DMS53 (cell line): Measurements from ENCODE around the gene PACSIN3.

Experiments
- DNase-seq: peaks from one replicate; lab custom pipeline; 2025; lab: John Stamatoyannopoulos, UW

PACSIN3 gene

DNA sequence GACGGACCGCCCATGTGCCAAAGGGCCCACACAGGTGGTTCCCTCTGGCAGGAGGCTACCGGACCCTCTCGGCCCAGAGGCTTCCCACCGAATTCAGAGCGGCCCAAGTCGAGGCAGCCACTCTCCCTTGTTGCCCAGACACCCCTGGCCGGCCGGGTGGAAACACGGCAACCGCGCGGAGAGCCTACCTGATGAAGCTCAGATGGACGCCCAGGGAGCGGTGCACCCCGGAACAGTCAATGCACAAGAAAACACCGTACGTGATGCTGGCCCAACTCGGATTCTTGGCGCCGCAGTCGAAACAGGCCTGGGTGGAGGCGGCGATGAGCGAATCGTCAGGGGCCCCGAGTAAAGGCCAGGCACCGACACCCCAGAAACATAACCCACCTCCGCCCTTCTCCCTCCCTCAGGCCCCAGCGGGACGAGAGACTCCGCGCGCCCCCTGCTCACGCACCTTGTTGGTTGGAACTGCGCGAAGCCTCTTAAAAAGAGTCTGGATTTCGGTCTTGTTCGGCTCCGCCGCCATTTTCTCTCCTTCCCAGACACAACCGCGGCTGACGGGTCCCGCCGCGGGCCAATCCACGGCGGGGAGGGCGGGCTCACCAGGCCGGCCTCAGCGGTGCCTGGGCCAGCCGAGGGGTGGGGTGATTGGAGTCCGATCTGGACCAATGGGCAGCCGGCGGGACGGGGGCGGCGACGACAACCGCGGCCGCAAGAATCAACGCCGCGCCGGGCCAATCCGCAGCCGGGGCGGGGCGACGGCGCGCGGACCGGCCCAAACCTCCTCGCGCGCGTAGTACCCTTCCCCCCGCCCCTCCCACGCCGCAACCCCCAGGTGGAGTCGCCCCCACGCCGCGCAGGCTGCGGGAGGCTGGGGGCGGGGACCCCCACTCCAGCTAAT is 9.7 kb downstream of the PACSIN3 start, which contains the start of gene ARFGAP2:
Gene ARFGAP2, minus strand, starts transcription at position 552 of the 901 bp plus-strand sequence. Its CDS starts 26 bp downstream, at position 526.
- DNase-seq = peak; percentile 97

DNA sequence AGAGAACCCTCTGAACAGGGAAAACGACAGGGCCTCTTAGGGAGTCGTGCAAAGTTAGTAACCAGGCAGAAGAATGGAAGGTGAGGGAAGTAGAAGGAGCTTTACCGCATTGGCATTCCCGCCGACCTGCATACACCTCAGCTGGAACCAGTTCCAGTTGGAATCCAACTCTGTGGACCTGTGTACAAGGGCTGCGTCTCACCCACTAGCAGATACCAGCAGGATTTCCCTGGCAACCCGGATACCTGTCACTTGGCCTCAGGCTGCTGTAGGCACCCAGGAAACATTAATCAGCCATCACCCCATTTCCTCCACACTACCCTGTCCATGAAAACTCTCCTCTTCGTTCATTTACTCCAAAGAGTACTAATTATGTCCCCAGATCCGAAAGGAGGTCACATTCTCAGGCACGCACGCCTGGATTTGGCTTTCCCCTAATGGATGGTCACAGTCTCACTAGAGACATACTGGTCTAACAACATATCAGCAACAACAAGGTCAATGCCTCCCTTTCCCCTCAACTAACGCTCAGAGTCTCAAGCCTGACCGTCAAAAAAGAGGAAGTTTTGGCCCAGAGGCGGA is 10.4 kb downstream of the PACSIN3 start:
- no peak for DNase-seq

DNA sequence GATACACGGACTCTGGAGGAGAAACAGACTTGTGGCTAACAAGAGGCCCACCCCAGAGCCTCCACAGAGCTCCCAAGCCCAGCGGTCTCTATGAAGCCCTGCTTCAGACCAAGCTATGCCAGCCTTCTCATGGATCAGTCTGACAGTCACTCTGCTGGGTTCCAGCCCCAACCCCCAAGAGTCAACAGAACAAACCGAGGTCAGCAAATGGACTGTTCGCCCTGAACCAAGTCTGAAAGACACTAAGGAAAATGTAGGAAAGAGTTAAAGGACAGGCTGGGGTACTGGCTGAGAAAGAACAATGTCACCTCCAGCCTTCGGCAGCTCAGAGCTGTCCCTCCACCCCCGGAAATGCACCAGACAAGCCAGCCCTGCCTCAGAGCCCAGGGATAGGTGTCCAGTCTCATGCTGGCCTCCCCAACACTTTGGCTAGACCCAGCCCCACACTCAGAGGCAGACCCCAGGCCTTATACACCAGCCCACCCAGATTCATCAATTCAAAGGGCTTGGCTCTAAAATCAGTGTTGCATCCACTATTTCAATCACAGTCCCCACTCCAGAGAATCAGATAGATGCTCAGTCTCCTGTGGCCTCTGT is 13.4 kb downstream of the PACSIN3 start:
- DNase-seq = no peak

DNA sequence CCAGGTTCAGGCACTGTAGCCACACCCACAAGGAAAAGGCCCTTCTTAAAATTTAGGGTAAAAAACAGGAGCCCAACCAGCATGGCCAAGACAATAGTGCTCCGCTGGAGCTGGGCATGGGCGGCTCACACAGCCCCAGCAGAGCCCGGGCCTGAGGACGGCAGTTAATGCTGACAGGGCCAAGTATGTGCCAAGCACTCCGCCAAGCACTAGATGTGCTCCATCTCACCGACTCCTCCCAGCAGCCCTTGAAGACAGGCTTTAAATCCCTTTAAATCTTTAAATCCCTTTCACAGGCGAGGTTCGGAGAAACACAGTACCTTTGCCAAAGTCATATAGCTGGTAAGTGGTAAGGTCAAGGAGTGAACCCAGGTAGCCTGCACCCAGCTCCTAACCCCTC is 14.4 kb downstream of the PACSIN3 start:
- DNase-seq = no peak

DNA sequence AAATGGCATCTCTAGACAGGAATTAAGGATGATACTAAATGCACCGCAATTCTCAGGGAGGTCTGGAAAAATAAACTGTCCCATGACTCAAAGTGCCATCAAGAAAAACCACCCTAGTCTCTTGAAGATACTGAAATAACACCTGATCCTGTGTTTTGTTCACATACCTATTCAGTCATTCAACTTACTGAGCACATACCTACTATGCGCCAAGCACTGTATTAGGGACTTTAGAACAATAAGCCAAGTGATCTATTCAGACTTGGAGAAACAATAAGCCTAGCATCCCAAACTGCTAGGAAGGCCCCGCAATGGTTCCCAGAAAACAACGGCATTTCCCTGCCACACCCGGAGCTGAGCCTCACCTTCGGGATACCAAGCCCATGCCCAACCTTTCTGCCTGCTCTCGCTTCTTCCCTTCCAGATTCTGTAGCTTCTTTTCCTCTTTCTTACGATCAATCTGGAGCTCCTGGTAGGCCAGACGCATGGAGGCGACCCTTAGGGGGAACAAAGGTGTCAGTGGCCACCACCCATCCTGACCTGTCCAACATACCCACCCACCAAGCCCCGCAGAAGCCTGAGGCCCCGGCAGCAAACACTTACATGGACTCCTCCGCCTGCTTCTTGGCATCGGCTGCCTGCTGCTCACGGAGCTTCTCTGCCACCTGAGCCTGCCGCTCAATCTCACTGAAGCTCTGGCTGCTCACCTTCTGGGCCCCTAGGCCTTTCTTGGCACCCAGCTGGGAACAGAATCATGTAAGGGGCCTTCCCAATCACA is 15.0 kb downstream of the PACSIN3 start:
- no peak for DNase-seq

DNA sequence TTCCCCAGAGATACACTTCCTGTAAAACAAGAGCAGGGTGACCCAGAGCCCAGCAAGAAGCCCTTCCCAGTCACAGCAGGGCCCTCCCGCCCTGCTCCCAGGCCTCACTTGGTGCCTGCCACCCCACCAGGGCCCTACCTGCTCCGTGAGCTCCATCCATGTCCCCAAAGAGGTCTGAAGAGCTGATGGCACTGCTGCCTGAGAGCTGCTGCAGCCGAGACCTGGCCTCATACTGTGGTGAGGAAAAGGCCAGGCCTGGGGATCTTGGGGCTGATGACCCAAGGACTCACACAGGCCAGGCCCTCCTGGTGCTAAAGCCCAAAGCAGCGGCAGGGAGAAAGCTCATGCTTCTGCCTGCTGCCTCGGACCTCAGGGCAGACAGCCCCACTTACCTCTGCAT is 19.9 kb downstream of the PACSIN3 start:
- DNase-seq = no peak

DNA sequence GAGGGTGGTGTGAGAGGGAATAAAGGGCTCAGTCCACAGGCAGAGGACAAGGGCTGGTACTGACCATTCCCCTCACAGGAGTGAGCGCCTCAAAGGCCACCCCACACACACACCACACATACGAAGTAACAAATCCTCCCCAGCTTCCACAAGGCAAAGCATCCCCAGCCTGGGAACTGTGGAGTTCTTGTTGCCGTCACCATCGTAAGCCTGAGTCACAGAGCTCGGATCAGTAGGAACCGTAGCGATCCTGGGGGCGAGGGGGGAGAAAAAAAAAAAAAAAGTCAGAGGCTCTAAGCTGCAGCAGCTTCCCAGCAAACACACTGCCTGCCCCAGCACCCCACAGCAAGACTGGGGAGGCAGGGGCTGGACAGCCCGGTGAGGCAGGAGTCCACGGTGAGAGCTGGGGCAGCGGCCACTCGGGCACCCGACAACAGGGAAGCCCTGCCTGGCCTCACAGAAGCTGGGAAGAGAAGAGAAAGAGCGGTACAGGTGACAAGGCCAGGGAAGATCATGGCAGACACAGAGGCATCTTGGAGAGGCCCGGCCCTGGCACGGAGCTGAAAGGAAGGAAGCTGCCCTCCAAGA is 20.9 kb downstream of the PACSIN3 start:
- DNase-seq = no peak

DNA sequence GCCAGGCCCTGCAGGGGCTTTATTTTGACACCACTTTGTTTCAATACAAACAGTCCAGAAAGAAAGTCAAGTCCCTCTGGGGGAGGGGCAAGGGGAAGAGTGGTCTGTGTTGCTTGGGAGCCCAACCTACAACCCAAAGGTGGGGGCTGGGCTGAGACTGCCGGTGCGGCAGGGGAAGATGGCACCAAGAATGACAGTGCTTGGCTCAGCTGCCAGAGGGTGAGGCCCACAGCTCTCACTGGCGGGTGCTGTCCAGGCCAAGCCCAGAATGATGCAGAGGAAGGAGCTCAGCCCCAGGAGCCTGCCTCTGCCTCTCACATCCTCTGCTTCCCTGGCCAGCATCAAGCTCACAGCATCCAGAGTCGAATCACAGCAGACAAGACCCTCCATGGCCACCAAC is 21.9 kb downstream of the PACSIN3 start:
- no peak for DNase-seq

DNA sequence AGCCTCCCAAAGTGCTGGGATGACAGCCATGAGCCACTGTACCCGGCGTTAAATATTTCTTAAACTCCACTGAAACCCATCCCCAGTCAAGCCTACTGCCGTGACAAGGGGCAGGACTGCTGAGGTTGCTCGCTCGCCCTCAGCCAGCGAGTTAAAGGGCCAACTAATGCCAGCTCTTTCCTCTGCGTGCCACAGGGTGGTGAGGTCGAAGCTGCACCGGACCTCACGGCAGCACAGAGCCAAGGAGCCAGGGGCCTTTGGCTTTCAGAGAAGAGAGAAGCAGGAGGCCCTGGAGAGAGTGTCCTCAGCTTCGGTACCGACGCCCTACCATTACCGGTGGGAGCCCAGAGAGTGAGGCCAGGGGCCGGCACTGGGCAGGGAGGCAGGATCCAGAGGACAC is 22.3 kb downstream of the PACSIN3 start:
- no peak for DNase-seq

DNA sequence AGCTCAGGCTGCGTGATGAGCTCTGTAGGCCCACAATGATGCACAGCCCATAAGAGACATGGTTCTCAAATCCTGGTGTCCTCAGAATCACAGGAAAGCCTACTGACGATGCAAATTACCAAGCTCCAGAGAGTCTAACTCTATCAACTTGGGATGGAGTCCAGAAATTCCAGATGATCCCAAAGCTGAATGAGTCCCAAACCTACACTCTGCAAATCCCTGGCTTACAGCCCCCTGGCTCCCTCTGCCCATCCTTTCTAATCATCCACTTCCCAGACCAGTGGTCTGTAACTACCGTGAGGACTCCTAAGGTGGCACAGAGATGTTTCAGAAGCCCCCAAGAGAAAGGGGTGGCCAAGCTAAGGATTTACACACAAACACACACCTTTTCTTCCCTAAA is 23.0 kb downstream of the PACSIN3 start:
- no peak for DNase-seq

DNA sequence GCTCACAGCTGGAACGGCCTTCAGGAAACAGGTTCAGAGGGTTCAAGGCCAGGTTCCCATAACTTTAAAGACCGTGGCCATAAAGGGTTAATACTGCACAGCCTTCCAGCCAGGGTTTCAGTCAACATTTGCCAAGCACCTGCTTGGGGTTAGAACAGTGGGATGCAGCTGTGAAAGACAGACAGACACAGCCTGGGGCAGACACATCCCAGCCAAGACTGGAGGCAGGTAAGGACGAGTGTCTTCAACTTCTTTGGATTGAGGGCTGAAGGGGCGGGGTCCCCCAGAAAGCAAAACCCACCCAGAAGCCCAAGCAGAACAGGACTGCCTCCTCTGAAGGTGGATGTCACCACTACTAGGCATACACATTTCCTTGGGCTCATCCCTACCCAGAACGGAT is 23.8 kb downstream of the PACSIN3 start:
- DNase-seq = no peak

DNA sequence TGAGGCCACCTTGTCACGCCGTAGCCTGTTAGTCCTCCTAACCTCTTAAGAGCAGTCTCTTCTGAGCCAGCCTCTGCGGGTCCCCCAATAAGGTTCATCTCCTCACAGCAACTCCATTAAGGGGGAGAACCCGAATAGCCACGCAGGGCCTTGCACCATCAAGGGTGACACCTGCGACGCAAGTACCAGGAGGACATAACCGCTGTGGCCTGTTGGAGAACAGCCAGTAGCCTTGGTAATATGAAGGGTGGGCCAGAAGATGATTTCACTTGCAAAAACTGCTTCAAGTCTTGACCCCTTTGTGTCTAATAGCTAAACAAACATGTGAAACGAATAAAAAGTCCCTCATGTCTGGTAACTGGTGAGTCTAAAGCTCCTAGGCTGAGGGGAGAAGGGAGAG is 24.3 kb downstream of the PACSIN3 start:
- DNase-seq = no peak

DNA sequence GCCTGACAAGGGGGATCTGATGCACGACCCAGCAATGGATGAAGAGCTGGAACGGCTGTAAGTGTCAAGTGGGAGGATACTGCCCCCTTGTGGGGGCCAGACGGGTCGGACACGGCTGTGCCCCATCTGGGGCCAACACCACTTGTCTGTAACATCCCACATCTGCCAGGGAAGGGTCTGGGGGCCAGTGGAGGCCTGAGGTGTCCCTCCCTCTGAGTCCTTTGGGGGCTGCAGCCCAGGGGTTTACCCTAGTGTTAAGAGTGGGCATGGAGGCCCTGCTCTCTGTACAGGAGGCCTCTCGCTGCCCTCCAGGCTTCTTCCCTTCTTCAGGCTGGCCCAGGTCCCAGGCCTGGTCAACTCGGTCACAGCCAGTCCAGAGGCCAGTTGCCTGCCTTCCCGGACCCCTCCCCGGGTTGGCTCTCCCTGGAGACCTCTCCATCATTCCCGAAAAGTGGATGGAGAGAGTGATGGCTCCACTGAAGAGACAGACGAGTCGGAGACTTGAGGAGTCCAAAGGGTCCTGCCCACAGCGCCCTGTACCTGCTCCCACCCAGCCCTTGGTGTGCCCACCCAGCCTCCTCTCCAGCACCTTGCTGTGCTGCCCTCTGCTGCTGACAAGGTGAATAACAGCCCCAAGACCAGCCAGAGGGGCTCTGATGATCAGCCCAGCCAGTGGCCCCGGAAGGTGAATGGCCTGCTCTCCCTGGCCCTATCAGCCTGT is 24.9 kb downstream of the PACSIN3 start:
- peak; percentile 80 for DNase-seq

DNA sequence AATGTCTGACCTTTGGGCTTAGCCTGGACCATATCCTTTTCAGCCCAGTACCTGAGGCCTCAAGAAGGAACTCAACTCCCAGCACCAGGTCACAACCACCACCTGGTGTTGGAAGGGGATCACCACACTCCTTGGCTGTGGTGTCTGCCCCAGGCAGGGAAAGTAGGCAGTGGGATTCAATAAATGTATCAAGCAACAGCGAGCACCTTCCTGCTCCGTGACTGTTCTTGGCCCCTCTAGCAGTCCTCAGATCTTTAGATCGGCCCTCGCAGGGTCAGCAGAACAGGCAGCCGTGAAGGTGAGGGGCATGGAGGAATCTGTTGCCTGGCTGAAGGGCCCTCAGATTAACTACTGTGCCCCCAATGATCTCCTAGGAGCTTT is 25.5 kb downstream of the PACSIN3 start:
- DNase-seq = peak; percentile 30

DNA sequence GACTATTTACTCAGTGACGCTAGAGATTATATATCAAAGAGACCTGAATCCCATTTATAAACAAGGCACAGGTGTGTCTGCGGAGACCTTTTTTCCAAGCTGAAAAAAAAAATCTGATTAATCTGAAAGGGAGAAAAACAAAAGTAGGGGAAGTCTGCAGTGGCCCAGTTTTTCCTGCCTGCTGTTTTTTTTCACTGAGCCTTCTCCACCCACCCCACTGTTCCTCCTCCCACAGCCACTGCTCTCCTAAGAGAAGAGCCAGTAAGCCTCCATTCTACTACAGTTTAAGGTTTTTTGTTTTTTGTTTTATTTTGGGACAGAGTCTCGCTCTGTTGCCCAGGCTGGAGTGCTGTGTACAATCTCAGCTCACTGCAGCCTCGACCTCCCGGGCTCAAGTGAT is 28.0 kb downstream of the PACSIN3 start:
- DNase-seq = peak; percentile 65

DNA sequence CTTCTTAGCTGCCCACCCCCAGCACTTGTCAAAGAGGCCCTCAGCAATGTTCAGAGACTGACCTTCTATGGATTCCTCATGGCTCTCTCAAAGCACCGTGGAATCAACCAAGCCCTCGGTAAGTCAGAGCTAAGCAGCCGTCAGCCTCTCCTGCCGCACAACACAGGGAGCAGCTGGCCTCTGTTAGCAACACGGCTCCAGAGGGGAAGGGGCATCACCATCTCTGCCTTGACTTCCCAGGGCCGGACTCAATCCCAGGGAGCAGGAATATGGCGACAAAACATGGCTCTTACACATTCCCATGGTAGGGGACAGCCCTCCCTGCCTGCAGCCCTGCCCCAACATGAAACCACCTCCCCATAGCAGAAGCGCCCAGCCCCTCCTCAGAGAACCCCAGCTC is 28.4 kb downstream of the PACSIN3 start:
- DNase-seq = peak; percentile 59

DNA sequence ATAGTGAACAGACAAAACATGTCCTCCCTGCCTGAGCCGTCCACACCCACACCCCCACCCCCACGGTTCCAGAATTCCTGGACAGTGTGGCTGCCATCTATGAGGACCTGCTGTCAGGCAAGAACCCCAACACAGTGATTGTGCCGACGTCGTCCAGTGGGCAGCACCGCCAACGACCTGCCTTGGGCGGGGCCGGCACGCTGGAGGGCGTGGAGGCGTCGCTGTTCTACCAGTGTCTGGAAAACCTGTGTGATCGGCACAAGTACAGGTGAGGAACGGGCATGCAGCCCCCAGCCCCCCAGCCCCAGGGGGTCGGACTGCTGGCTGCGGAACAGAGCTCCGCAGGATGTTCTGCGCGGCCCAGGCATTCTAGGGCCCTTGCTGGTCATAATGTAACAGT is 29.3 kb downstream of the PACSIN3 start:
- no peak for DNase-seq

DNA sequence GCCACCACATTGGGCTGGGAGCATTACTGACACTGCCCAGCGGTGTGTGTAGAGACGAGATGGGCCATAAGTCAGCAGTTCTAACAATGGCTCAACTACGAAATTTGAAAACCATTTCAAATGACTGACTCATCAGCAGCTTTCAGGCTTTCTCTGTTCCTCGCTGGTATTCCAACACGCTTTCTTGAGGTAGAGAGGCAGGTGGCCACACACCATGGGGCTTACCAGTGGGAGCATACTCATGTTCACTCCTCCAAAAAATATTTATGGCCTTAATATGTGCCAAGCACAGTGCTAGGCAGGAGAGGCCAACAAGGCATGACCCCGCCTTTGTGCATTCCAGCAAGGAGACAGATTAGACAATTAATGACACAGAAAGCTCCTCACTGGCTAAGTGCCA is 29.9 kb downstream of the PACSIN3 start:
- DNase-seq = no peak

DNA sequence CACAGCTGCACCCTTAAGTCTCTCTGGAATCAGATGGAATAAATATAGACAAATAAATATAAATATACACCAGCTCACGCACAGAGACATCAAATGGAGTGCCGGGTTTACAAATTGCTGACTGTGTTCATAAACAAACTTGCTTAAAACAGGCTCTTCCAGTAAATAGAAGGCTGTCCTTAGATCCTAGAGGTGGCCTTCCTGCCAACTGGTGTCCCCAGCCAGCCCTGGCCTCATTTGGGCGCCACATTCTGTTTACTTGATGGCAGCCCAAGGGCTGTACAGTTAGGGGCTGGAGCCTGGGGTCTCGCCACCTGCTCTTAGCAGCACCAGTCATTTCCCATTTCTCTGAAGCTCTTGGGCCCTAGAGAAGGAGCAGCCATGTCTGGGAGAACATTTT is 30.4 kb downstream of the PACSIN3 start:
- DNase-seq = no peak

DNA sequence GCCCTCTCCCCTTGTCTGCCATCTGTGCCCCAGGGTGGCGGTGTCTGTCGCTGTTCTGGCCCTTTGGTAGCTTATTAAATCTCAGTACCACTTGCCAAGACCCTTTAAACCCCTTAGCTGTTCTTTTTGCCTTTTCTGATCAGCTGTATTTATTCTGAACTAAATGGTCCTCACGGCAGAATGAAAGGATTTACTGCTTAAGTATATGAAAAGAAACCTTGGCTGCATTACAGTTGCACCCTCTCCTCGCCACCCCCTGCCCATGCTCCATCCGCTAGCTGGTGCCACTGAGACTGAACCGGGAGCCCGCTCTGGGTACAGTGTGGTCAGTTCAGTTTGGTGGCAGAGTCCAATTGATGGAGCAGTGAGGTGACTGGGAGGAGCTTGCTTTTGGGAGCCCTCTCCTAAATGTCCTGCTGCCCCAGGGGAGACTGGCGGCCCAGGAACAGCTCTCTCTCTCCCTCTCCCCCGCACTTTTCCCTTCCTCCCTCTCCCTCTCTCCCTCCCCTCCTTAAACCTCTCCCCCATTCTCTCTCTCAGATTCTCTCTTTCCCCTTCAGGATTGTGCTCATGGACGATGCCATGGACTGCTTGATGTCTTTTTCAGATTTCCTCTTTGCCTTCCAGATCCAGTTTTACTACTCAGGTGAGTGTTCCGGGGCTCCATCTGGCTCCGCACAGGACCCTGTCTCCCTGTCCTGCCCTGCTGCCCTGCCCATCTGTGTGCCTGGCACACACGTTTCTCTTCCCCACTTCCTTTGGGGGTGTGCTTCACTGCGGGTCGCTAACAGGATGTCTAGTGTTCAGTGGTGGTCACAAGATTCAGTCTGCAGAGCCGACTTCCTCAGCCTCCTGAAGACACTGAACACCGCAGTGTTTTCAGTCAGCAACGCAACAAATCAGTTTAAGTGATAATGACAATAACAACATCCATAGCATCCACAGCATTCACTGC is 31.3 kb downstream of the PACSIN3 start:
- DNase-seq = no peak
